Fibroblast of peridontal ligament (primary cell): ENCODE results near the gene NSG2.
"Not testable (repeated sequence)": the region's sequence is repeated elsewhere in the genome, so short reads cannot be mapped to it uniquely, and the experiment has no call there.

ENCODE experiments used
- DNase-seq: peaks from one replicate; pipeline ENCODE4 v3.0.0-alpha.2; 2010; ENCODE audit errors: extremely low read depth

NSG2 gene

DNA sequence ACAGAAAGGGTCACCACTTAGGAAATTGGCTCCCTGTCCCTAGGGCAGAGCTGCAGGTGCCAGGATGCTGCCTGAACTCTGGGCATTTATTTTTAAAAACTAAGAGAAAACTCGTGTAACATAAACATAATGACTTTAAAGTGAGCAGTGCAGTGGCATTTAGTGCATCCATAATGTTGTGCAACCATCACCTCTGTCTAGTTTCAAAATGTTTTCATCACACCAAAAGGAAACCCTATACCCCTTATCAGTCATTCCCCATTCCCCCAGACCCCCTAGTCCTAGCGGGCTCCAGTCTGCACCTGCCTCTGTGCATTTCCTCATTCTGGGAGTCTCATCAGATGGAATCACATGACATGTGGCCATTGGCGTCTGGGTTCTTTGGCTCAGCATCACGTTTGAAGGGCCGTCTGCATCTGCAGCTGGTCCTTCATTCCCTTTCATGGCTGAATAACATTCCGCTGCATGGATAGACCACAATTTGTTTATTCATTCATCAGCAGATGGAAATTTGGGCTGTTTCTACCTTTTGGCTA is 55.8 kb downstream of the NSG2 start:
- DNase-seq: no peak

DNA sequence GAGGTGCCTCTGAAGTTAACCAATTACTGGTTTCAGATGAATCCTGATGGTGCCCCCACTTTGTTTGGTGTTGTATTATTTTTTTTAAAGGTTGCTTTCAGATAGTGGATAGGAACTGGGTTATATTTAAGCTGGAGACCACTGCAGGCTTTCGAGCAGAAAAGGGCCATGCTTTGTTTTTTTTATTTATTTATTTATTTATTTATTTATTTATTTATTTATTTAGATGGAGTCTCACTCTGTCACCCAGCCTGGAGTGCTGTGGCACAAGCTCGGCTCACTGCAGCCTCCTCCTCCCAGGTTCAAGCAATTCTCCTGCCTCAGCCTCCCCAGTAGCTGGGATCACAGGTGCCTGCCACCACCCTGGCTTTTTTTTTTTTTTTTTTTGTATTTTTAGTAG is 57.1 kb downstream of the NSG2 start:
- not testable (repeated sequence) for DNase-seq

DNA sequence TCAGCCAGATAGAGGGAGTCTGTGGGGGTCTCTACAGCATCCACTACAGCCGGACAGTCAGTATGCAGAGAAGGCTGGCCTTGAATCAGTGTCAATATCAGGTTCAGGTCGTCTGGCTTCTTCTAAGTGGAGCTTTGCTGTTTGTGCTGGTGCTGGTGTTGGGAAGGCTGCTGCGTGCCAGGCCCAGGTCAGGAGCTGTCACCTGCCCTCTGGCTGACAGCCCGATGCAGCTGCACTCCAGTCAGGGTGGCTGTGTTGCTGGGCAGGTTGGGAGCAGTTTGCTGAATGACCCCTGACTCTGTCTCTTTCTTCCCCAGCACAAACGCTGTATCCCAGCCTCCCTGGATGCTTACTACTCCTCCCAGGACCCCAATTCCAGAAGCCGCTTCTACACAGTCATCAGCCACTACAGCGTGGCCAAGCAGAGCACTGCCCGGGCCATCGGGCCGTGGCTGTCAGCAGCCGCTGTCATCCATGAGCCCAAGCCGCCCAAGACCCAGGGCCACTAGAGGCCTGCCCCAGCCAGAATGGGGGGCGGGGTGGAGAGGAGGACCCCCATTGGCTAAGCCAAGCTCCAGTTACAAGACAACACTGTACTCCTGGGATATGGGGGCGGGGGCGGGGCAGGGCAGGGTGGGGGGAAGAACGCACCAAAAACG is 61.6 kb downstream of the NSG2 start:
- DNase-seq: no peak

DNA sequence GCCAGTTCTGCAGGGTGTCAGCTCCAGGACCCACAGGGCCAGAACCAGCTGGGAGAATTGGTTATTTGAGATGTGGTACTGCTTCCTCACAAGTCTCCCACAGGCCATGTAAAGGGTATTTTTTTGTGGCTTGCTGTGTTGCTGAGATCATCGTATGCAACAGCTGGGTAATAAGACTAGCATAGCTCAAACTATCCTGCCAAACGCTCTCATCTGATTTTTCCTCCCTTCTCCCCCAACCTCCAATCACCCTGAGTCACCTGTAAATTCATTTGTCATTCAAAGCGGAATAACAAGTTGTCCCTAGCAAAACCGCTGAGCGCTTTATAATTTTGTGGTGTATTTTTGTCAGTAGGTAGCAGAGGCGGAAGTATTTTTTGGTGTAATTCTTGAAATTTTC is 63.2 kb downstream of the NSG2 start:
- DNase-seq: no peak

DNA sequence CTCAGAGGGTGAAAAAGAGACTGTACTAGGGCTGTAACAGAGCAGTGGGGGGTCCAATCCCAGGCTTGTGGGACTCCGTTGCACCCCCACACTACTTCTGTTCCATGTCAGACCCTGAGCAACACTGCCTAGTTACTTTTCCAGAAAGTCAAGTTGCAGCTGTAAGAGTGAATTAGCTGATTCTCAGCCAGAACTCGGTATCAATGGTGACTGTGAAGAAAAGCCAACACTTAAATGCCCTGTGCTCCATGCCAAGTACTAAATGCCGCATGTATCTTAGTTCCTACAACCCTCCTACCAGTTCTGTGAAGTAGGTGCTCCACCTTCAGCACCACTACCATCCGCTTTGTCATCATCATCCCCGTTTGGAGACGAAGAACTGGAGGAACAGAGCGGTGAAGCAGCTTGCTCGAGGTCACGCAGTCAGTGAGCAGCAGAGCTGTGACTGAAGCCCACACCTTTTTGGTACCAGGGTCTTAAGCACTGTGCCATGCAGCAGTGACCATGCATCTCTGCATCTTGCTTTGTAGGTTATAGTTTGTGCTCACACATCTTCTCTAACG is 64.3 kb downstream of the NSG2 start:
- DNase-seq: no peak

DNA sequence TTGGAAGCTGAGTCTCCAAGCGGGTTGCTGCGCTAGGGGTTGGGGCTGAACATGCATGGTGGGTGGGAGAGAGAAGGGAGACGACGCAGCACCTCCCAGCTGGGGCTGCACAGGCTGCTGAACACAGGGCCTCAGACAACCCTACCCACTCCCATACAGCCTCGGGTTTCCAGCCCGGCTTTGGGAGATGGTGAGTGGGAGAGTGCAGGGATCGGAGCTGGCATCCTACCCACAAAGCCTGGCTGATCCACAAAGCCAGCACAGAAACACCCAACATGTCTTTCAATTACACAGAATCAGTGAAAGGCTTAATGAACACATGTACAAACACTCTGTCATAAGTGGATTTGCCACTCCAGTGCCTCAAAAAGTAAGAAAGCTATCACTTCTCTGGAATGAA is 64.8 kb downstream of the NSG2 start:
- DNase-seq: no peak

DNA sequence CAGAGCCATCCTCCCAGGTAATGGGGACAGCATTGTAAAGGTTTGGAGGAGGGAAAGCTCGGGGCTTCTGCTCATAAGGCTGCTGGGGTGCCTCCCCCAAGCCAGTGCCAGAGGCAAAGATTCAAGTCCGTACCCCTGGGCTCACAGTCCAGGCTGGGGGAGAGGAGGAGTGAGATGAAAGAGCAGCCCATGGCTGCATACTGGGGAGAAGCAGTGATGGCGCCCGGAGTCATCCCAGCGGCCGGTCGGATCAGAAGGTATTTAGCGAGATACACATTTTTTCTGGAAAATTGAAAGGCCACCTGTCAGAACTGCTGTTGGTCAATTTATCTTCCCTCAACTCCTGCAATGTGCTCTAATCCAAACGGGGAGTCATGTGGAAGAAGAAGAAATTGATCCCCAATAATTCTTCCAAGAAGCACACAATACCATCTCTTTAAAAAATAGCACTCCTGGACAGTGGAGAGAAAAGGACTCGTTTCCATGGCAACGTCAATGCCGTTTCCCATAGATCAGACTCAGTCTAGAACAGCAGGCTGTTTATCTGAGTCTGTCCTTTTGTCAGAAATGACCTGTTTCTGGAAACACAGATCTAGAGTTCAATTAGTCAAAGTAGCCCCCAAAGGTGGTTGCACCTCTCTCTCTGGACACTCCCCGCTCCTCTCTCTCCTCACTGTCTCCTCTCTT is 65.9 kb downstream of the NSG2 start:
- no peak for DNase-seq

DNA sequence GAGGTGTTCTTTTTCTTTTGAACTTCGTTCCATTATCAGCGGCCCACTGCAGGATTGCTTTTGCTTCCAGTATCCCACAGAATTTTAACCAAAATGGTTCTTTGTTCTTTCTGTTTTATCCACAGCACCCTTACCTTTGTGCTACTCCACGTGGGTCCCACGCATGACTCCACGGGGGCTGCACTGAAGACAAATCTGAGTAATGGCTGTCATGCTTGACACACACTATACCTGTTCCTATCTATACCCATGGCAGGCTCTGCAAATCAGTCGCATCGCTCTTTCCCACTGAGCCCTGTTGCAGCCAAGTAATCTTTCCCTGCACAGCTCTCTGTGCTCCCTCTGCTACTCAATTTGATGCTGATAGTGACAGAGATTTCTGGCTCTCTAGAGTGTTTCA is 69.7 kb downstream of the NSG2 start:
- no peak for DNase-seq

DNA sequence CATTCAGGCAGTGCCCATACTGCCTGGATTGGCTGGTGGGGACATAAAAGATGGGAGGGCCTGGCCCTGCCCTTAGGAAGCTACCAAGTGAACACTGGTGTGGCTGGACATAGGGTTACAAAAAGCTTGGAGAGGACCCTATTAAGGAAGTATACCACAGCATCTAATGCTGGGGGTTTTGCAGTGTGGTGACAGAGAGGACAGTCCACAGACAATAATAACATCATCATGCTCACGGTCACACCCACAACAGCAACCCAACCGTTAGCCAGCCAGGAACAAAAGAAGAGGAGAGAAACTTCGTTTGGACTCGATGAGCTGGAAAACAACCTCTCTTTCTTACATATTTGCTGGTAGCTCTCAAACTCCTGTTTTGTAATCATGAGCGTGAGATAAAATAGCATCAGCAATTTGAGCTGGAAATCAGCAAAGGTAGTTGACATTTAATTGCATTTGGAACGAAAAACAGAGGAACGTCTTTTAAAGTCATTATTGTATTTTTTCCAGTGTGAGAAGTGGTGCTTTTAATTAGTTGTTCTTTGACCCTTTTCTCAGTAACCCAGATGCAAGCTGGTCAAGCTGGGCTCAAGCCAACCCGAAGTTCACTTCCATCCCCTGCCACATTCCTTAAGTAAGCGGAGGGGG is 73.4 kb downstream of the NSG2 start:
- DNase-seq: no peak

DNA sequence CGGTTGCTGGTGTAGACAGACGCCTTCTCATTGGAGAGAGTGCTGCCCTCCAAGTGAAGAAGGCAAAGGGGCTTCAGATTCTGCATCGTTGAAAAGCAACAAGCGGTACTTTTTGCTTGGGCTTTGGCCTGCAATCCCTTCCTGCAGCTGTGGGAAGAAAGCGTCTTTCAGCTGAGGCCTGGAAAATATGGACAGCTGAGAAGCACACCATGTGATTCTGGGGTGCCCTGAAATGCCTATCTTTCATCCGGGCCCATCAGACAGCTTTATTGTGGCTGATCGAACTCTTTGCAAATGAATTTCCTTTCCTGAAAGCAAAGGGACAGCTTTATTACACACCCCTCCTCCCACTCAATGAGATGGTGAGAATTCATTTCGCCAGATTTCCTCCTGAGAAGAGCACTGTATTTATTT is 74.0 kb downstream of the NSG2 start:
- DNase-seq: no peak

DNA sequence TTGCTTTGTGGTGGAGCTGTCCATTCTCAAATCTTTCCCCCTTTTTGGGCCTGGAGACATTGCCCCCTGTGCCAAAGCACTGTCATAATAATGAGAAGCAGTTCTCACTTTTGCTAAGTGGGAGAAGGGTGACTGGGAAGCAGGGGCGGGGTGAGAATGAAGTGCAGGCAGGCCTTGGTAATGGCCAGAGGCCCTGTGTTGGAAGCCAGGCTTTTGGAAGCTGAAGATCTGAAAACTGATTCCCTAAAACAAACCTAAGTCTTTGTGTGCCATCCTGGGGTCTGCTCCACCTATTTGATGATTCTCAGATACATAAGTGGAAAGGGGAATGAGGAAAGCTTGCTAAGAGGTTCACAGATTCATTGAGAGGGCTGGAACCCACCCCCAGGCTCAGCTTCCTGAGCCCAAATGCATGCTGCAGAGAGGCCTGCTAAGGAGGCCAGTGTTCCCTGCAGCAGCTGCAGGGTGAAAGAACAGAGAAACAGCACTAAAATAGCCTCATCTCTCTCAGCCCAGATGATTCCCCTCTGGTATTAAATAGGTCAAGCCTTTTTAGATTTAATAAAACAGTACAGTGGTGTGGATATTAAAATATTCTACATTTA is 75.0 kb downstream of the NSG2 start:
- DNase-seq: no peak

DNA sequence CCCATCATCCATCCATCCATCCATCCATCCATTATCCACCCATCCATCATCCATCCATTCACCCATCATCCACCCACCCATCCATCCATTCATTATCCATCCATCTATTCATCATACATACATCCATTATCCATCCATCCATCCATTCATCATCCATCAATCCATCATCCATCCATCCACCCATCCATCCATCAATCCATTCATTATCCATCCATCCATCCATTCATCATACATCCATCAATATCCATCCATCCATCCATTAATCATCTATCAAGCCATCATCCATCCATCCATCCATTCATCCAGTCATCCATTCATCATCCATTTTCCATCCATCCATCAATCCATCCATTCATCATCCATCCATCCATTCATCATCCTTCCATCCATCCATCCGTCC is 89.0 kb downstream of the NSG2 start:
- DNase-seq: no peak

DNA sequence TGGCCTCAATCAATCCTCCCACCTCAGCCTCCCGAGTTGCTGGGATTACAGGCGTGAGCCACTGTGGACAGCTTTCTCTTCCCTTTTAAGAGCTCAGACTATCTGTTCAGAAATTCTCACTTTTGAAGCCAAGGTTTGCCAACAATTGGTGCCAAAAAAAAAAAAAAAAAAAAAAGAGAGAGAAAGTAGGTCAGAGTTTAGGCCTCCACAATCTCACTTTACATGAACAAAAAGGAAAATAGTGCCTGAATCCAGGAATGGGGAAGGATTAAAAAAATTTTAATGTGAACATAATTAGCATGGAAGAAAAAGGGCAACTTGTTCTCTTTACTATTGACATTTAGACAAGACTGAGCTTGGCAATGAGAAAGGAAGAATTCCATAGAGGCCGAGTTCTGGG is 94.1 kb downstream of the NSG2 start:
- no peak for DNase-seq

DNA sequence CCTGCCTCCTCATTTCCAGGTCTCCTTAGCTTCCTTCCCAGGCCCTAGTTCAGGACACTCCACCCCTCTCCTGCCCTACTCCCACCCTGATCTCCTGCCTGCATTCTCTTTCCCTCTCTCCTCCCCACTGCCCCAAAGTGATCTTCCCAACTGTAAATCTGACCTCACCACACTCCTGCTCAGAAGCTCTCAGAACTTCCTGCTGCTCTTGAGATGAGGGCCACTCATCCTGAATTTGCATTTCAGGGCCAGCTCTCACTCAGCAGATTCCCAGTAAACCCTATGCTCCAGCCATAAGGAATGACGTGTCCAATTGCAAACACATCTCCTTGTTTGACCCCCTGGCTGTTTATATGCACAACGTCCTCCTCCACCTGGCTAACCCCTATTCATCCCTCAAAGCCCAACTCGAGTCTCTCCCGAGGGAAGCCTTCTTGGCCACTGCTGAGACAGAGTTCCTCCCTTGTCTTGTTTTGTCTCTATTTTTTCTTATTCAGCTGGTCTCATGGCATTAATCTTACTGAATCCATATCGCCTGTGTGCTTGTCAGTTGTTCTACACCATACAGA is 95.0 kb downstream of the NSG2 start:
- DNase-seq: no peak

DNA sequence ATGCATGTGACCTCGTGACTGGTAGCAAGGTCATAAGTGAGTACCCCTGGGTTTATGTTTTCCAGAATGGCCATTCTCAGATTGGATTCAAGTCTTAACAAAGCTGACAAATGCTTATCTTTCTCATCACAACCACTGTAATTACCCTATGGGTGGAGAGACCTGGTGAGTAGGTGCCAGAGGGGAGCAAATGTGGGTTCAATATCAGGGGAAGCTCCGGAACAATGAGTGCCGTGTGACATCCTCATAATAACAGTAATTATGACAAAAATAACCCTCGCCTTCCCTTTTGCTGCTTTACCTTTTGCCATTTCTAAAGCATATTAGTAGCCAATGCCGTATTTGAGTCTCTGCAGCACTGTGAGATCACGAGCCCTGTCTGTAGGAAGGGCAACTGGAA is 95.9 kb downstream of the NSG2 start:
- no peak for DNase-seq

DNA sequence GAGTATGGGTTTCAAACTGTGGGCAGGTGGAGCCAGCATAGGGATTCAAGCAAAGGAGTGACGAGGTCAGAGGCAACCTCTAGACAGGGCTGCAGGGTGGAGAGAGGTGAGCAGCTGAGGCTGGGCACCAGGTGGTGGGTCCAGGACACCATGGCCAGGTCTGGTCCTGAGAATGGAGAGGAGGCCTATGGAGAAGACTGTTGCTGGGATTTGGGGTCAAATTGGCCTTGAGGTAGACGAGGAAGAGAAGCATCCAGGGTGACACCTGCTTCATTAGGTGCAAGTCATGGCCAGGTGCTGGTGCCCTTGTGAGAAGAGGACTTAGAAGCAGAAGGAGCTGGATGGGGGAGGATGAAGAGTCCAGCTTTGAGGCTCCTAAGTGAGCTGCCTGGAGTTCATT is 99.6 kb downstream of the NSG2 start:
- no peak for DNase-seq

DNA sequence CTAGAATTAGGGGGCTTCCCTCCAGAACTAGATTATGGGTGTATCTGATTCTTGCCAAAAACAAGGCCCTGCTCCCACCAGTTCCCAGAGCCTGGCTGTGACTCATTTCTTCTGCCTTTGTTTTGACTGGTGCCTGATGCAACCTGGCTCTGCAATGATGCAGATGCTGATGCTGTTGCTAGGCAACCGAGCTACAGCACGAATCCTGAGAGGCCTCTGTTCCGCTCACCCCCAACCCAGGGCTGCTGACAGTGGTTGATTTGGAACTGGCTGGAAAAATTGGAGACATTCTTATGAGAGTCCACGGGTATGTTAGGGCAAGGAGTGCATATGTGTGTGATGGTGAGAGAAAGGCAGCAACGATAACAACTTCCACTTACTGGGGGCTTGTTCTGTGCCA is 100.3 kb downstream of the NSG2 start:
- no peak for DNase-seq

DNA sequence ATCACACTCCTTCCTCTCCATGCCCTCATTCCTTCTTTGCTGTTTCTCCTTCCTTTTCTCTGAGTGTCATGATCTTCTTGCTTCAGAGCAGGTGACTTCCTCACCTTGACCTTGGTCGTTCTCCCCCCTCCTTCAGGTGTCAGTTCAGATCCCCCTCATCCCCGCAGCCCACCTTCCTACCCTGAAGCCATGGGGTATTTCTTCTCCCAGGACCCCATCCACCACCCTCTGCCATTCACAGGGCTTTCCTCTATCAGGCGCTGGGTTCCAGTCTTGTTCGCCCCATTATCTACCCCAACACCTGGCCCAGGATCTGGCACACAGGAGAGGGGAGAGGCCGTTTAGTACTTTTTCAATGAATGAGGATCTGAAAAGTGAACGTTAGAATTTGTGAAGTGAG is 101.0 kb downstream of the NSG2 start:
- no peak for DNase-seq

DNA sequence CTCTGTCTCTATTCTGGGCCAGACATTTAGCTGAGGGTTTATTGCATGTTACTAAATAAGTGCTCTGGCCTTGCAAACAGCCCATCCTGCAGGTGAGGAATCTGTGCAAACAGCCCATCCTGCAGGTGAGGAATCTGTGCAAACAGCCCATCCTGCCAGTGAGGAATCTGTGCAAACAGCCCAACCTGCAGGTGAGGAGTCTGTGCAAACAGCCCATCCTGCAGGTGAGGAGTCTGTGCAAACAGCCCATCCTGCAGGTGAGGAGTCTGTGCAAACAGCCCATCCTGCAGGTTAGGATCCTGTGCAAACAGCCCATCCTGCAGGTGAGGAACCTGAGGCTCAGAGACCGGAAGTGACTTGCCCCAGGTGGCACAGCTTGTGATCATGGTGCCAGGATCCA is 101.5 kb downstream of the NSG2 start:
- not testable (repeated sequence) for DNase-seq

DNA sequence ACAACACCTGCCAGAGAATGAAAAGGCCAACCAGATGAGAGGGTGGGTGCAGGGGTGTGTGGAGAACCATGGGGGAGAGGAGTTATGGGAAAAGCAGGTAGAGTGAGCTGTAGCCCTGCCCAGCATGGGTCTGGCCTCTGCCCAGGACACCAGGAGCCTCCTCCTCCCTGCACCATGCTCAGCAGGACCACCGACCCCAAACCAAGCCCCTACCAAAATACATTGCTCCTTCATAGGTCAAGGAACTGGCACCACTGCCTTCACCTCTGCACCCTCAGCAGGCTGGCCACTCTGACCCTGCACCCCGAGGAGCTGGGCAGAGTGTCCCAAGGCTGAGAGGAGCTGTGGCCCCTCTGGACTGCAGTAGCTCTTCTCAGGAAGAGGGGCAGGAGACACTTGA is 102.0 kb downstream of the NSG2 start:
- no peak for DNase-seq

DNA sequence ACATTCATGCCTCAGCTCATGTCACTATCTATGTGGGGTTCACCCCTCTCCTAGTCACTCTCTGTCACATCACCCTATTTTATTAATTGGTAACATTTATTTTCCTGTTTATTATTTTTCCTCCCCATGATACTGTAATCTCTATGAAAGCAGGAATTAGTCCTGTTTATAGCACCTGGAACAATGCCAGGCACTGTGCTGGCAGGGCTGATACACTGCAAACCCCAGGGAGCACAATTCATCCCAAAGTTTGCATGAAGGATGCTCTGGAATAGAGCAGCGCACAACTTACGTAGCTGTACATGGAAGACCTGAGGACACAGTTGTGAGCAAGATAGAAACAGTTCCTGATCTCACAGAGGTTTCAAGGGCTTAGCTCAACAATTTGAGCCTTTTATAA is 103.2 kb downstream of the NSG2 start:
- DNase-seq: no peak

DNA sequence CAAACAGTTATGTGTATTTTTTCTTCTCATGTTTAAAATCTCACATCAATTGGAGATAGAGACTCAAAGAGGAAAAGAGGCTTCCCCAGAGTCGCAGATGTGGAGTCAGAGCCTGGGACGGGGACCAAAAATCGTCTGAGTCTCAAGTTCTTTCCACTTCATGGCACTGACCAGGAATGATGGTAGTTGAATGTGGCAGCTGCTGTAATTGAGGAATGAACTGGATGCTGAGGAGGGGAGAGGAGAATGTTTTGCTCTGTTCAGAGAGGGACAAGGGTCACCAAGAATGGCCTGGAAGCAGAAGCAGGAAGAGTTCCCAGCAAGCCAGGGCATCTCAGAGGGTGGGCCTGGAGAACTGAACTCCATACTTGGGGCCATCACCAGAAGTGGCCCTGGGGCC is 103.9 kb downstream of the NSG2 start:
- DNase-seq: no peak
